Measurements from ENCODE around the gene CARD14. TPM values are rescaled to one million over a fixed set of nuclear protein-coding genes. Genes with fewer than 3 reads are reported as not detected.
A peak's percentile ranks its signal among the peaks of the same experiment; 100 is the strongest.

The CARD14 gene
- polyA plus RNA-seq, 3 donors: 0.11 to 0.27 (median 0.16) TPM

- Mint-ChIP-seq H3K36me3 (peaks cover 0 to 11% of the 10 kb centered on the region in 2 donors), H3K27me3 (ENCODE audit: low read depth in 3 of 3) (peaks cover 0 to 10% (median 5%) of the 10 kb centered on the region in 3 donors), H3K27ac (peak overlapping the region in 1 of 7 donors; percentile 70), H3K9me3 (peaks cover 0 to 2% (median 0%) of the 10 kb centered on the region in 7 donors), H3K4me1 (peaks cover 11% of the 10 kb centered on the region), H3K4me3 (no peak overlapping the region)
- peaks cover 4 to 6% of the 10 kb centered on the region in 2 donors for H3K4me1 ChIP-seq (ENCODE audit: control insufficient read depth in 1 of 2, insufficient read depth in 2 of 2, low read length in 2 of 2)
- WGBS (ENCODE audit: insufficient coverage): 92% methylated on average over 23 of the region's 26 CpGs
- no peak for TF ChIP-seq CTCF (IDR thresholded peaks at IDR 0.05)
- no peaks in the 10 kb centered on the region for H4K20me1 ChIP-seq (ENCODE audit: insufficient read depth, low read length)
- H3K9me3 ChIP-seq (replicated peaks in 1 of 2; ENCODE audit: control insufficient read depth in 1 of 2, insufficient read depth in 1 of 2, low read length in 2 of 2): no peaks in the 10 kb centered on the region
- H3K79me2 ChIP-seq (ENCODE audit: insufficient read depth, low read length): no peaks in the 10 kb centered on the region
- no peak for DNase-seq
- no peak overlapping the region for H3K4me3 ChIP-seq (replicated peaks in 1 of 3; ENCODE audit: low read depth in 2 of 3, low read length in 3 of 3)
- intact Hi-C loops (cut with micrococcal nuclease): no loop called here
- no peaks in the 10 kb centered on the region for H3K36me3 ChIP-seq (replicated peaks in 1 of 2; ENCODE audit: control insufficient read depth in 1 of 2, insufficient read depth in 2 of 2, low read length in 2 of 2)
- no peak overlapping the region for H2AFZ ChIP-seq (ENCODE audit: insufficient read depth, low read depth, low read length, poor library complexity, severe bottlenecking)
- H3K27ac ChIP-seq (ENCODE audit: low read depth in 1 of 2, low read length in 2 of 2): no peak overlapping the region
- H3K4me2 ChIP-seq (replicated peaks; ENCODE audit: extremely low read depth, low read length, poor library complexity, severe bottlenecking): no peak overlapping the region
- H3K27me3 ChIP-seq (ENCODE audit: control insufficient read depth in 2 of 2, insufficient read depth in 2 of 2, low read length in 2 of 2): no peaks in the 10 kb centered on the region
- H3K9ac ChIP-seq (ENCODE audit: insufficient read depth, low read length, poor library complexity, severe bottlenecking): no peak overlapping the region
Observed at GRCh38 chr17:80248894-80249710, 79.3 kb downstream of the CARD14 start.

- no peaks in the 10 kb centered on the region for H3K36me3 ChIP-seq (replicated peaks in 1 of 2; ENCODE audit: control insufficient read depth in 1 of 2, insufficient read depth in 2 of 2, low read length in 2 of 2)
- H3K4me2 ChIP-seq (replicated peaks; ENCODE audit: extremely low read depth, low read length, poor library complexity, severe bottlenecking): no peak overlapping the region
- peaks cover 21 to 22% of the 10 kb centered on the region in 2 donors for H3K4me1 ChIP-seq (ENCODE audit: control insufficient read depth in 1 of 2, insufficient read depth in 2 of 2, low read length in 2 of 2)
- Mint-ChIP-seq H3K4me3 (no peak overlapping the region), H3K27ac (no peak overlapping the region), H3K9me3 (peaks cover 0 to 2% (median 0%) of the 10 kb centered on the region in 7 donors), H3K36me3 (peaks cover 0 to 4% of the 10 kb centered on the region in 2 donors), H3K27me3 (ENCODE audit: low read depth in 3 of 3) (peaks cover 0 to 11% (median 5%) of the 10 kb centered on the region in 3 donors), H3K4me1 (peaks cover 27% of the 10 kb centered on the region)
- H3K27me3 ChIP-seq (ENCODE audit: control insufficient read depth in 2 of 2, insufficient read depth in 2 of 2, low read length in 2 of 2): no peaks in the 10 kb centered on the region
- no peak for TF ChIP-seq CTCF (IDR thresholded peaks at IDR 0.05)
- H3K9me3 ChIP-seq (replicated peaks in 1 of 2; ENCODE audit: control insufficient read depth in 1 of 2, insufficient read depth in 1 of 2, low read length in 2 of 2): no peaks in the 10 kb centered on the region
- H3K27ac ChIP-seq (ENCODE audit: low read depth in 1 of 2, low read length in 2 of 2): no peak overlapping the region
- H3K4me3 ChIP-seq (replicated peaks in 1 of 3; ENCODE audit: low read depth in 2 of 3, low read length in 3 of 3): no peak overlapping the region
- intact Hi-C loops (cut with micrococcal nuclease): loop anchor here (5.0 kb wide), 3 partner anchors 35 to 60 kb away; no protein-coding TSS in a partner anchor
- no peaks in the 10 kb centered on the region for H3K79me2 ChIP-seq (ENCODE audit: insufficient read depth, low read length)
- H4K20me1 ChIP-seq (ENCODE audit: insufficient read depth, low read length): peaks cover 6% of the 10 kb centered on the region
- WGBS (ENCODE audit: insufficient coverage): 90% methylated on average over 10 of the region's 11 CpGs
- no peak overlapping the region for H2AFZ ChIP-seq (ENCODE audit: insufficient read depth, low read depth, low read length, poor library complexity, severe bottlenecking)
- H3K9ac ChIP-seq (ENCODE audit: insufficient read depth, low read length, poor library complexity, severe bottlenecking): no peak overlapping the region
- no peak for DNase-seq
Observed at GRCh38 chr17:80251966-80252365, 82.1 kb downstream of the CARD14 start.
